CD4-positive, alpha-beta T cell treated with Interleukin-10 for 1 hour (primary cell): Measurements from ENCODE around the gene CEP164.
"Not testable (repeated sequence)": the region's sequence is repeated elsewhere in the genome, so short reads cannot be mapped to it uniquely, and the experiment has no call there.

Source experiments
- DNase-seq: peaks from one replicate; pipeline ENCODE4 v3.0.0-alpha.2; 2020

Gene CEP164

DNA sequence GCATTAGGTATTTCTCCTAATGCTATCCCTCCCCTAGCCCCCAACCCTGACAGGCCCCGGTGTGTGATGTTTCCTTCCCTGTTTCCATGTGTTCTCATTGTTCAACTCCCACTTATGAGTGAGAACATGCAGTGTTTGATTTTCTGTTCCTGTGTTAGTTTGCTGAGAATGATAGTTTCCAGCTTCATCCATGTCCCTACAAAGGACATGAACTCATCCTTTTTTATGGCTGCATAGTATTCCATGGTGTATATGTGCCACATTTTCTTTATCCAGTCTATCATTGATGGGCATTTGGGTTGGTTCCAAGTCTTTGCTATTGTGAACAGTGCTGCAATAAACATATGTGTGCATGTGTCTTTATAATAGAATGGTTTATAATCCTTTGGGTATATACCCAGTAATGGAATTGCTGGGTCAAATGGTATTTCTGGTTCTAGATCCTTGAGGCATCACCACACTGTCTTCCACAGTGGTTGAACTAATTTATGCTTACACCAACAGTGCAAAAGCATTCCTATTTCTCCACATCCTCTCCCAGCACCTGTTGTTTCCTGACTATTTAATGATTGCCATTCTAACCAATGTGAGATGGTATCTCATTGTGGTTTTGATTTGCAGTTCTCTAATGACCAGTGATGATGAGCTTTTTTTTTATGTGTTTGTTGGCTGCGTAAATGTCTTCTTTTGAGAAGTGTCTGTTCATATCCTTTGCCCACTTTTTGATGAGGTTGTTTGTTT, 71.6 kb downstream of the CEP164 start:
- not testable (repeated sequence) for DNase-seq

DNA sequence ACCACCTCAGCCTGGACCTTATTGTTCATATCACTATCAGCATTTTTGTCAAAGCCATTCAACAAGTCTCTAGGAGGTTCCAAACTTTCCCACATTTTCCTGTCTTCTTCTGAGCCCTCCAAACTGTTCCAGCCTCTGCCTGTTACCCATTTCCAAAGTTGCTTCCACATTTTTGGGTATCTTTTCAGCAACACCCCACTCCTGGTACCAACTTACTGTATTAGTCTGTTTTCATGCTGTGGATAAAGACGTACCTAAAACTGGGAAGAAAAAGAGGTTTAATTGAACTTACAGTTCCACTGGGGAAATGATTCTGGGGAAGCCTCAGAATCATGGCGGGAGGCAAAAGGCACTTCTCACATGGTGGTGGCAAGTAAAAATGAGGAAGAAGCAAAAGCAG, 78.2 kb downstream of the CEP164 start:
- DNase-seq: not testable (repeated sequence)

DNA sequence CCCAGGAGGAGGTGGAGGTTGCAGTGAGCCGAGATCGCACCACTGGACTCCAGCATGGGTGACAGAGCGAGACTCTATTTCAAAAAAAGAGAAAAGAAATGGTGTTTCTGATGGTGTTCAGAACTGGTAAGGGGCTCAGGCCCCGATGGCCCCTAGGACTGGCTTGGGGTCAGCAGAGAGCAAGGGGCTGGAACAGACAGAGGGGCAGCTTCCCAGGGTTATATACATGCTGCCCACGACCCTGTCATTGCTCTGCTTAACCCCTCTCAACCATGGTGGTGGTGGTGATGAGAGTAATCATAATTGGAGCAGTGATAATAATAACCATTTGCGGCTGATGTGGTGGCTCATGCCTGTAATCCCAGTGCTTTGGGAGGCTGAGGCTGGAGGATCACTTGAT, 79.4 kb downstream of the CEP164 start:
- DNase-seq: no peak

DNA sequence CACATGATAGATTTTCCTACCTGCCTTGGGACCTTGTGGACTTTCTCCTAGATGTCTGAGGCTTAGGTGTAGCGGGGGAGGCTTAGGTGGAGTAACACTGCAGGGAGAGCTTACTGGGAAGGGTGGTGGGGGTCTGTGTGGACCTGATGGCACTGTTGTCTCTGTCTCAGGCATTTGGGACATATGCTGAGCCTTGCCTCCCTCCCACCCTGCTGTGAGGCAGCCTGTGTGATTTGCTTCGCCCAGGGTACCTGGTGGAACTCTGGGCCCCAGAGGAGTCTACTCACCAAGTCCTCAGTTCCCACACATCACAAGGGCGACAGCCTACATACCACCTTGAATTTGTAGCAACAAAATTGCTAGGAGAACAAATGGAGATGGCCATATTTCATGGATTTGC, 80.7 kb downstream of the CEP164 start:
- no peak for DNase-seq

DNA sequence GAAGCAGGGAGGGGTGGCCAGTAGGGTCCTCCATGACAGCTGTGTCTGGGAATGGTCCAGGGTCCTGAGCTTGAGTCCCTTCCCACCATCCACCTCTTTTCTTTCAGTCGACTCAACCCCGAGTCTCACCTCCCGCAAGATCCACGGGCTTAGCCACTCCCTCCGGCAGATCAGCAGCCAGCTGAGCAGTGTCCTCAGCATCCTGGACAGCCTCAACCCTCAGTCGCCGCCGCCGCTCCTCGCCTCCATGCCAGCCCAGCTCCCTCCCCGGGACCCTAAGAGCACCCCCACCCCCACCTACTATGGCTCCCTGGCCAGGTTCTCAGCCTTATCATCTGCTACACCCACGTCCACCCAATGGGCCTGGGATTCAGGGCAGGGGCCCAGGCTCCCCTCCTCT, 81.9 kb downstream of the CEP164 start:
- DNase-seq: no peak

DNA sequence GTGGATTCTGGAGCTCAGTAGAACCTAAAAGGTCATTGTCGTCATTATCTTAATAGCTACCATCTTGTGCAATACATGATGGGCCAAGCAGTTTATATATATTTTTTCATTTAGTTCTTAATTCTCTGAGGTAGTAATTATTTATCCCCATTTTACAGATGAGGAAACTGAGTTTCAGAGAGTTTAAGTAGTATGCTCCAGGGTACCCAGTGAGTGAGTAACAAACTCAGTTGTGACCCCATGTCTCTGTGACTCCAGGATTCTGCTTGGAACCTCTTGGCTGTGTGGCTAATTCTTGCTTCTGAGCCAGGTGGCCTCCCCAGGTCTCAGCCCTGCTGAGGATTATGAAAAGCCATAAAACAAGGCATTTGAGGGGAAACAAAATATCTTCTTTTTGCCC, 82.6 kb downstream of the CEP164 start:
- no peak for DNase-seq

DNA sequence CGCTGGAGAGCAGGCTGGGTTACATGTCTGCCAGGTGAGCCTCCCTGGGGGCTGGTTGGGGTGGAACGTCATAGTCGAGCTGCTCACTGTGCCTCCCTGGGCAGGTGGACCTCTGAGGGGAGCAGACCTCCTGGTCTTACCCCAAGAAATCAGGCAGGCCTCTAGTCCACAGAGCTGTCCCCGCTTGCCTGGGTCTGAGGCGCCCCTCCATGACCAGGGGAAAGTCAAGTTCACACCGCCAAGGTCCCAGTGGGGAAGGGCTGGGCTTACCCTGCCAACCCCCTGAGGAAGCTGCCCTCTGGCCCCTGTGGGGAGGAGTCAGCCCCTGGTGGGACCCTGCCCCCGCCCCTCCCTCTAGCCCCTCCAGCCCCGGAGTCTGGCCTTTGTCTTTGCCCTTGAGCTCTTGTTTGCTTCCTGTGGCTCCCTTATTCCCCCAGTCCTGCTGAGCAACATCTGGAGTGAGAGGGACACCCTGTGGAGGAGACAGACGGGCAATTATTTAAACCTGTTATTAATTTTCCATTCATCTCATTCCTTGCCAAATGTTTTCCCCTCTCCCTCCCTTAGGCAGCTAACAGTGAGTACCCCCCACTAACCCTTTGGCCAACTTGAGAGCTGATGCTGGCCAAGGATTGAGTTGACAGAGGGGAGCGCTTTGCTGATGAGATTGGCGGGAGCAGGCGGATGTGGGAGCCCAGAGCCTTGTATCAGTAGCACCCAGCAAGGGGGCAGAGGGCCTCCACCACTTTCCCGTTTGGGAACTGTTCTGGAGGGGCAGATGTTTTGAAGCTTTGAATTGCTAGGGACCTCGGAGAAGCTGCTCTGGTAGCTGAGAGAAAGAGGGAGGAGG, 83.4 kb downstream of the CEP164 start:
- DNase-seq: no peak

DNA sequence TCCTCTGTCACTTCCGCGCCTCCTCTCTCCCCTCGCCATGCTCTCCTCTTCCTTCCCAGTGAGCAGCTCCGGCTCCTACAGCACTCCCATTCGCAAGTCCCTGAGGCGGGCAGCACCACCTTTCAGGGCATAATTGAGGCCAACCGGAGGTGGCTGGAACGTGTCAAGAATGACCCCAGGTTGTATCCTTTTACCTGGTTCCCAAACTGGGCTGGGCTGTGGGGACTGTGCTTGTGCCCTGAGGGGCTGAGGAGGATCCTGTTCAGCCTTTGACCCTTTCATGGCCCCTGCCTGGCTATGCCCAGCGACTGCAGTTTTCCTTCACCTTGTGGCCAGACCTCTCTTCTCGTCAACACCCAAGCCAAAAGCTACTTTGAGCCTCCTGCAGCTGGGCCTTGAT, 84.1 kb downstream of the CEP164 start:
- no peak for DNase-seq

DNA sequence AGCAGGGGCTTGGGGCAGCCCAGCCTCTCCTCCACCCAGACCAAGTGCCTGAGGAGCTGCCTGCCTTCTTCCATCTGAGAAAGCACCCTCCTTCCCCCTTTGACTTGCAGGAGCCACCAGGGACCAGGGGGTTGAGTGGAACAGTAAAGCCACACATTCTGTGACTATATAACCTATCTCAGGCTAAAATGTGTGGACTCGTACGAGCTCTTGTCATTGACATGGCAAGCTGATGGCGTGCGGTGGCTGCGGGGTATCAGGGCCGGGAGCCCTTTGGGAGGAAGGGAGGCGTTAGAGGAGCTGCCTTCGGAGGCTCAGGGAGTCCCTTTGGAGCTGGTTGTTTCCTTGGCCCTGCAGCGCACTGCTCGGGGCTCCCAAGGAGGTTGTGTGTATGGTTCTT, 84.5 kb downstream of the CEP164 start:
- no peak for DNase-seq

DNA sequence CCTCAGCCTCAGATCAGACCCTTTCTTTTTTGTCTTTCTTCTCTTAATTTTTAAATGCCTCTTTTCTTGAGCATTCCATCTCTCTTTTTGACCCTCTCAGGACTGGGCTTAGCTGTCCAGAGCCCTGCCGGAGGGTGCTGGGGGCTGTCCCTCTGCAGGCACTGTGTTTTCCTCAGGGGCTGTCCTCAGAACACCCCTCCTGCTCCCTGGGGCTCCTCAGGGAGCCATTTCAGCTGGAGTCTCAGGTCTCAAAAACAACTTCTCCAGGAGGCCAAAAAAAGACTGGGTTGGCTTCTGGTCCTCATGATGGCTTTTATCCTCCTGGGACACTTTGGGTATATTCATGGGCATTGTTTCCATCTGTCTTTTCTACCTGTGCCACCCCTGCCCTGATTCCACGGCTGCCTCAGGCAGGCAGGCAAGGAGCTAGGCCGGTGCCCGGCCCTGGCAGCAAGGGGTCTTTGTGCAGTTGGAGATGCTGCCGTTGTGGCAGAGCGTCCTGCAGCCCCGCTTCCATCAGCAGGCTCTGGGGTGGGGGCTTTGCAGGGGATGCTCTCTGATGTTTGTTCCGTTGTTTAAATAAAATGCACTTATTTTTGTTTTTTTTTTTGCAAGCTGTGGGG, 85.1 kb downstream of the CEP164 start:
- no peak for DNase-seq

DNA sequence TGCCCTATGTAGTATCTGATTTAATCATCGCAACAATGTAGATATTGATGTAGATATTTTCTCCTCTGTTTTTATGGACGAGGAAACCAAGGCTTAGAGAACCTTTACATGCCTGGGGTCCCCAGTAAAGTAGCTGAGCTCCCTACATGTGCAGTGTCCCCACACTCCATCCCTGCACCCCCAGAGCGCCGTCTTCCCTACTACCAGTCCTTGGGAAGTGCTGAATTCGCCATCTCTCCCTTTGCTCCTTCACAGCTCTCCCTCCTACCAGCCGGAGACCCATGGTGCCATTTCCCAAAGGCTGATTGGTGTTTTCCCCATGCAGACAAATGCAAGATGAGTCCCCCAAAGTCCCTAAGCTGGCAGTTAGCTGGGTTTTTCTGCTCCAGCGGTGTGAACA, 86.0 kb downstream of the CEP164 start:
- no peak for DNase-seq

DNA sequence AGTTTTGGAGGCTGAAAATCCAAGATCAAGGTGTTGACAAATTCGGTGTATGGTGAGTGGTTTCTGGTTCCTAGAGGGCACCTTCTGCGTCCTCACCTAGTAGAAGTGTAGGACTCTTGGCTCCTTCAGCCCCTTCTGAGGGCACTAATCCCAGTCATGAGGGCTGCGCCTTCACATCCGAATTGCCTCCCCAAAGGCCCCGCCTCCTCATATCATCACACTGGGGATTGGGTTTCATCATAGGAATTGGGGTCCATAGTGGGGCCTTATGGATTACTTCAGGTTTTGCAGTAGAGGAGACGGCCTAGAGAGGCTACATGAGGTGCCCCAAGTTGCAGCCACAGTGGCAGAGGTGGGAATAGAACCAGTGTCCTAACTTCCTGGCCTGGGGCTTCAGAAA, 87.1 kb downstream of the CEP164 start:
- DNase-seq: no peak

DNA sequence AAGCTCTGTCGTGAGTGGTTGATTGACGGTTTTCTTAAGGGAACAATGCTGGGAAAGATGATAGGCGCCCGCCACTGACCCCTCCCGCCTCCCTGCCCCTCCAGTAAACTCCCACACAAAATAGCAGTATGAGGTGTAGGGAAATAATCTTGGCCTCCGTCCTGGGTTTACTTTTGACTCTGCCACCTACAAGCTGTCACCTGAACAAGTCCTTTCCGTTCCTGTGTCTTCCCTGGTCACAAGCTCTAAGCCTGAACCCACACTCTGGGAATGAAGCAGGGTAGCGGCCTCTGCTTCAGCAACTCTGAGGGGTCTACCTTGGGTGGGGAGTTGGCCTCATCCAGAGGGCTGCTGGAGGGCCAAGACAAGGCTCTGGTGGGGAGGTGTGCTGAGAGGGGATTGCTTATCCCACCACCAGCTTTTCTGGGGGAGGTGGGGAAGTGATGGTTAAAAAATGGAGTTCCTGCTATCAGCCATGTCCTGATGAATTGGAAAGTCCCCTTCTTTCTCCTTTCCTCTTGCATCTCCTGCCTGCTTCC, 87.8 kb downstream of the CEP164 start:
- DNase-seq: no peak

DNA sequence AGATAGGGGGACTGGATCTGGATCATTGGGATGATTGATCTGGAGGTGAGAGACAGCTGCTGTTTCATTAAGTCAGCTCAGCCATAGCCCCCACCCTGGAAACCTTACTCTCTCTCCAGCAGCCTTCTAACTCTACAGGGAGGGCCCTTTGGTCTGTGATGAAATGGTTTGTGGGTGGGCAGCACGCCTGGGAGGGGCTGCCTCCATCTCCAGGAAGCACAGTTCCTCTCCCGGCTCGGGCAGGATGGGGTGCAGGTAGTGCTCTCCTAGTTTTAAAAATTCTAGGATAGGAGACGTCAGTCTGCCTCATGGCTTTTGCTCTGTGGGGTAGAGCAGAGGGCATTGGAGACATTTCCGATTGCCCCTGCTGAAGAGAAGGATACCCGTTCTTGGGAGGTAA, 89.7 kb downstream of the CEP164 start:
- no peak for DNase-seq

DNA sequence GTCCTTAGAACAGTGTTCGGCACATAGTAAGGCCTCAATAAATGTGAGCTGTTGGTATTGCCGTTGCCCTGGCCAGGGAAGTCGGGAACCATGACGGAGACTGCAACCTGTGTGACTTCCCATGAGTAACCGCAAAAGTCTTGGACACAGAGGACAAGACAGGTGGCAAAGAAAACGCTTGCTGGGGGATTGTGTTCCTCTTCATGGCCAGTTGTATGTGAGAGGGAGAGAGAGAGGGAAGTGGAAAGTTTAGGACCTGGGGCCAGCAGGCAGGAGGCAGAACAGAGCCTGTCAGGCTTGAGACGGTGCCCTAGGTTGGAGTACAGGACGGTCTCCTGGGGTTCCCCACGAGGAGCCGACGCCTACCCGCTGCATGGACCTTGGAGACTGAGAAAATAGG, 90.2 kb downstream of the CEP164 start:
- no peak for DNase-seq

DNA sequence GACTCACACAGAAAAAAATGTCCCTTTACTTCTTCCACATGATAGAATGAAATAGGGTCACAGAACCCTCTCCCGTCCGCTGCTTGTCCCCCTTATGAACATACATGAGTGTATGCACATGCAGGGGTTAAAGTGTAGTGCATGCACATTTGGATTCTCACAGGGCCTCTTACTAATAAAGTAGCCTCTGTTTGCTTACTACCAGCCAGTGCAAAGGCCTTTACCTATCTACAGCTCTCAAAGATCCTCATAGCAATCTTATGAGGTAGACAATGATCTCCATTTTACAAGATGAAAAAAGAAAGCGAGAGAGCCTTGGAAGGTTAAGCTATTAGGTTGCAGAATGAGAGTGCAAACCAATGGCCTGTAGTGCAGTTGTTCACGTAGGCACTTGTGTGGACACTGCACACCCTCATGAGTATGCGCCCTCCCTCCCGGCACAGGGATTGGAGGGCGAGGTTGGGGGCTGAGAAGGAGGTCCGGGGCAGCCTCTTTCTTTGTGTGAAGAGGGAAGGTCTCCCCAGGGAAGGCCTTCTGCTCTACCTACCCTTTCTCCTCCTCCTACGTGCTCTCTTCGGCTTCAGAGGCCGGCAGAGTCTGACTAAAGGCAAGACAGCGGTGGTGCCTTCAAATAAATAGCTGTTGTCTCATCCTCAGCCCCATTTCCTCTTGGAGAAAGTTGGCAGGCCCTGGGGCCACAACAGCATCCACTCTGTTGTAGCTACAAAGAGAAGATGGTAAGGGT, 91.3 kb downstream of the CEP164 start:
- no peak for DNase-seq

DNA sequence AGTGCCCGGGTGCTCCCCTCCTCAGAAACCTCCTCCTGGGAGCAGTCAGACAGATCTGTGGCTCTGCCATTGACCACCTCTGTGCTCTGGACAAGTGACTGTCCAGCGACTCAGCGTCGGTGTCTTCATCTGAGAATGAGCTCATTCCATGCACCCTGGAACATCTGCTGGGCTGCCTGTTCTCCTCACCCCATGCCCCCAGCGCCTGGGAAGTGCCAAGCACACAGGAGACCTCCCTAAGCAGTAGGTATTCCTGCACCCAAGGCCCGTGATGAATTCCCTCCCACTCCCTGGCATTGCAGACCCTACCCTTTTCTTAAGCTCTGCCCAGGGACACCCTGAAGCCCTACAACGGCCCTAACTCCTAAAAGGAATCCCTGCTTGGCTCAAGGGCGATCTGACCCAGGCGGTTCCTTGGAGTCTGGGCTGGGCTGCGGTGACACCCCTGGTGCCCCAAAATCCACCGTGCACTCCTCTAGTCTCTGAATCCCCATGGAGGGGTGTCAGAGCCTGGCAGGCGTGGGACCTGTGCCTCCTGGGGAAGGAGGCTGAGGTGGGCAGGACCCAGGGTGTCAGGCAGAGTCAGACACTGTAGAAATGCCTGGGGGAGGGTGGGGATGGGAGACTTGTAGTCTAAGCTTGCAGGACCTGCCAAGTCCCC, 92.0 kb downstream of the CEP164 start:
- no peak for DNase-seq

DNA sequence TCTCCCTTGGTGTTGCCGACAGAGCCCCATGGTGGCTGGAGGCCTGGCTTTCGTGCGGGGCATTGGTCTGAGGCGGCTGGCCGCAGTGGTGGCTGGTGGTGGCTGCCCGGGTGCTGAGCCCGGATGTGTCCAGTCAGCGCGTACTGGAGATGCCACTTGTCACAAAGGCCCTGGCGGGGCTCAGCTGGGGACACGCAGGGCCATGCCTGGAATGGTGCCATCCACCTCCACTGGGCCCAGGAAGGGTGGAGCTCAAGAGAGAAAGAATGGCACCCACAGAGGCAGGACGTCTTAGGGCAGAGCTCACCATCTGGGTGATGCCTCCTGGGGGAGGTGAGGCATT, 92.5 kb downstream of the CEP164 start:
- DNase-seq: no peak

DNA sequence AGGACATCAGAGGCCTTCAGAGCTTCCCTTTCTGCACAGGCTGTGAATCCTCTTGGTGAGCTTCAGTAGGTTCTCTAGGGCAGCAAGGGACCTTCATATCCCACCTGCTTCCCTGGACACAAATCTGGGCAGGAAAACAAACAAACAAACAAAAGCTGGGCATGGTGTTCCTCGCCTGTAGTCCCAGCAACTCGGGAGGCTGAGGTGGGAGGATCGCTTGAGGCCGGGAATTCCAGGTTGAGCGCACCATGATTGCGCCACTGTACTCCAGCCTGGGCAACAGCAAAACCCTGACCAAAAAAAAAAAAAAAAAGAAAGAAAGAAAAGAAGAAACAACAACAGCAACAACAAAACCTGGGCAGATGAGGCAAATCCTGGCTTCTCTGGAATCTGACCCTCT, 92.9 kb downstream of the CEP164 start:
- no peak for DNase-seq

DNA sequence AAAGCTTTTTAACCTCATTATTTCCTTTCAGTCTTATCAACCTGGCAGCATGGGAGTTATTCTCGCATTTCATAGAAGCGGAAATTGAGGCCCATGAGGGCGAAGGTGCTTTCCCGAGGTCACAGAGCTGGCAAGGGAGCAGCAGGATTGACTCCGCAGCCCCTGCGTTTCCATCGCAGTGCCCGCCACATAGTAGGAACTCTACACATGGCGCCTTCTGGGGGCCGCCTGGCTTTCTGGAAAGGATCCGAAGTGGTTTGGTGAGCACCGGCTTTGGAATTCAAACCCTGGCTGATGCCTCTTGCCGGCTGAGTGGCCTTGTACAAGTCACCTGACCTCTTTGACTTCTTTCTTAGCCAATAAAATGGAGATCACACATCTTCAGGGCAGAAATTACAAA, 93.4 kb downstream of the CEP164 start:
- DNase-seq: no peak

DNA sequence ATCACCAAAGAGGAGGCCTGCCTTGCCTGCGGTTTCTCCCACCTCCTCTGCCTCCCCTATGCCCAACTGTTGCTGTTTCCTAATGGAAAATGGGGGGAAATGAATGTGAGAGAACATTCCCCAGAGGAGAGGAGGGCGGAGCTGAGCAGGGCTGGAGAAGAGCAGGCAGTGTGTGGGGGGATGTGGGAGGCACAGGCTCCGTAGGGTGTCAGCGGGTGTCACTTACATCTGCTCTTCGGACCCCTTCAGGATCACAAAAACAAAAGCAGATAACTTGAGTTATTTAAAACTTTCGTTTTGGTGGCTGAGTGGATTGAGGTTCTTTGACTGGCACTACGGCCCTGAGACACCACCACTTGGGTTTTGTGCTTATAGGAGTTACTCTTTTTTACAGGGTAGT, 93.8 kb downstream of the CEP164 start:
- DNase-seq: no peak

DNA sequence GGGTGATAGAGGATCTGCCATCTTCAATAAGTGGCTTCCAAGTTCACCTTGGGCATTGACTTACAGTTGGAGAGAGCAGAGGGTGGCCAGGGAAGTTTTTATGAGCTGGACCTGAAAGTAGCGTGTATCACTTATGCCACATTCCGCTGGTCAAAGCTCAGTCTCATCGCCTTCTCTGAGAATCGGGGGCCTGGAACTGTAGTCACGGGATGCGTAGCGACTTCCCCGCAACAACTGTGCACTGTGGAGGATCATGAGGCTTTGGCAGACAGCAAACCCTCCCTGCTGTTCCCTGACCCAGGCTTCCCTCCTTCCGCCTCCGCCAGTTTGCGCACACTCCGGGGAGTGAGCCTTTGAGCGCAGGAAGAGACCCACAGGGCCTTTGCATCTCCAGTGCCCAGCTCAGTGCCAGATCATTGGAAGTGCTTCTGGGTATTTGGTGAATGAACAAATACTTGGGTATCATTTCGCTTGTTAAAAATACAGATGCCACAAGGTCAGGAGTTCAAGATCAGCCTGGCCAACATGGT, 95.5 kb downstream of the CEP164 start:
- DNase-seq: no peak
